ENCODE results near the gene GTSE1.

DNA sequence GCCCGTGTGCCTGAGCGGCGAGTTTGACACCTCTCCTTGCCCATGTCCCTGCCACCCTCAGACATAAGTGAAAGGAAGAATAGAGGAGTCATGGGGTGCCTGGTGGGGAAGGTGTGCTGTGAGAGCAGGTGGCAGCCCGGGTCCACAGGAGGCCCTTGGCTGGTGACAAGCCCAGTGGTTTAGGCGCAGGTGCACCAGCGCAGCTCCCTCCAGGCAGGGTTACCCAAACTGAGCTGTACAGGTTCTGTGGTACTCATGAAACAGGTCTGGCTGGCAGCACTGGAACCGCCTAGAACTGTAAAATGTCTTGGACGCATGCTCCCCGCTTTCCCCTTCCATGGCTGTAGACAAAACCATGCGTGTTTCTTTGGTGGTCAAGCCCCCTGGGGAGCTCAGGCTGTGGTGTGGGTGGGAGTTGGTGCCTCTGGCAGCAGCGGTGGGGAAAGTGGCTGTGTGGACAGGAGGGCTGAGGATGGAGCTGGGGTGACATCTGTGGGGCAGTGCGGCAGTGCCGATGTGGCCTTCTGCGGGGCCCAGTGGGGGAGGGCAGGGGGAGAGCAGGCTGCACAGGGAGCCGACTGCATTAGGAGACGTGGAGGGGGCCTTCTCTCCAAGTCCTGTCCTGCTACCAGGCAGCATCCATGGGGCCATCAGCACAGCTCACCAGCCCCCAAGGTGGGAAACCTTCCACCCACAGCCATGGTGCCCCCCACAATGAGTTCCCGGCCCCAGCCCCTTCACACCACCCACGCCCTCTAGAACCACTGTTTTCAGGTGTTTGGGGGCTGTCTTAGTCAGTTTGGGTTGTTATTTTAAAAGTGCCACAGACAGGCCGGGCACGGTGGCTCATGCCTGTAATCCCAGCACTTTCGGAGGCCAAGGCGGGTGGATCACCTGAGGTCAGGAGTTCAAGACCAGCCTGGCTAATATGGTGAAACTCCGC lies 5.6 kb upstream of the GTSE1 start:
- TF ChIP-seq, protein P1, sequence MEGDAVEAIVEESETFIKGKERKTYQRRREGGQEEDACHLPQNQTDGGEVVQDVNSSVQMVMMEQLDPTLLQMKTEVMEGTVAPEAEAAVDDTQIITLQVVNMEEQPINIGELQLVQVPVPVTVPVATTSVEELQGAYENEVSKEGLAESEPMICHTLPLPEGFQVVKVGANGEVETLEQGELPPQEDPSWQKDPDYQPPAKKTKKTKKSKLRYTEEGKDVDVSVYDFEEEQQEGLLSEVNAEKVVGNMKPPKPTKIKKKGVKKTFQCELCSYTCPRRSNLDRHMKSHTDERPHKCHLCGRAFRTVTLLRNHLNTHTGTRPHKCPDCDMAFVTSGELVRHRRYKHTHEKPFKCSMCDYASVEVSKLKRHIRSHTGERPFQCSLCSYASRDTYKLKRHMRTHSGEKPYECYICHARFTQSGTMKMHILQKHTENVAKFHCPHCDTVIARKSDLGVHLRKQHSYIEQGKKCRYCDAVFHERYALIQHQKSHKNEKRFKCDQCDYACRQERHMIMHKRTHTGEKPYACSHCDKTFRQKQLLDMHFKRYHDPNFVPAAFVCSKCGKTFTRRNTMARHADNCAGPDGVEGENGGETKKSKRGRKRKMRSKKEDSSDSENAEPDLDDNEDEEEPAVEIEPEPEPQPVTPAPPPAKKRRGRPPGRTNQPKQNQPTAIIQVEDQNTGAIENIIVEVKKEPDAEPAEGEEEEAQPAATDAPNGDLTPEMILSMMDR (IDR thresholded peaks at IDR 0.05): no peak
- TF ChIP-seq EZH2 (IDR thresholded peaks at IDR 0.05; ENCODE audit: borderline replicate concordance, insufficient read depth, low read depth, low read length, poor library complexity, severe bottlenecking): no peak

All from B cell (primary cell).